MG63 (cell line): ENCODE data around the gene APELA. TPM values are rescaled to one million over a fixed set of nuclear protein-coding genes. Genes with fewer than 3 reads are reported as not detected.
A peak's percentile ranks its signal among the peaks of the same experiment; 100 is the strongest.
"Not testable (repeated sequence)": the region's sequence is repeated elsewhere in the genome, so short reads cannot be mapped to it uniquely, and the experiment has no call there.

Experiments
- DNase-seq: peaks from one replicate; pipeline ENCODE4 v3.0.0-alpha.2; 2020
- H3K27me3 ChIP-seq: fragments of 250-450 bp; sonication (Bioruptor Pico); 2 replicates; pipeline ENCODE4 v1.5.1; 2020; ENCODE audit warnings: mild to moderate bottlenecking, moderate library complexity
- H3K36me3 ChIP-seq: fragments of 250-450 bp; sonication (Bioruptor Pico); 2 replicates; pipeline ENCODE4 v1.5.1; 2020; ENCODE audit warnings: mild to moderate bottlenecking, moderate library complexity
- H3K4me3 ChIP-seq: fragments of 250-450 bp; sonication (Bioruptor Pico); 2 replicates; pipeline ENCODE4 v1.5.1; 2020; ENCODE audit warnings: mild to moderate bottlenecking, moderate library complexity
- H3K9me3 ChIP-seq: fragments of 250-450 bp; sonication (Bioruptor Pico); 2 replicates; pipeline ENCODE4 v1.5.1; 2020; ENCODE audit warnings: mild to moderate bottlenecking, moderate library complexity
- total RNA-seq: library from RNA; depleted of rRNA; stranded (reverse); fragments of >200 nt; shearing (Covaris generic); gene quantifications from 2 replicates; pipeline ENCODE4 v1.2.3, GENCODE V29; 2014; ENCODE audit warnings: low replicate concordance

APELA gene
- total RNA-seq, 1 experiment from 2014 or later = not detected

DNA sequence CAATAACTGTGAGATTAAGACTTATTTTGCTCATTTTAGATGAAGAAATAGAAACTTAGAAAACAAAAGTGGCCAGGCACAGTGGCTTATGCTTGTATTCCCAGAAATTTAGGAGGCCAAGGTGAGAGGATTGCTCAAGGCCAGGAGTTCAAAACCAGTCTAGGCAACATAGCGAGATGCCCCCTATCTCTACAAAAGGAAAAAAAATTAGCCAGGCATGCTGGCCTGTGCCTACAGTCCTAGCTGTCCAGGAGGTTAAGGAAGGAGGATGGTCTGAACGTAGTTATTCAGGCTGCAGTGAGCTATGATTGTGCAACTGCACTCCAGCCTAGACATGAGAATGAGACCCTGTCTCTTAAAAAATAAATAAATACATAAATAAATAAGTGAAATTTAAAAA lies 28.0 kb downstream of the APELA start:
- Histone ChIP-seq H3K36me3 (no peaks in the 10 kb centered on the region), H3K9me3 (no peaks in the 10 kb centered on the region), H3K27me3 (no peaks in the 10 kb centered on the region), H3K4me3 (no peak overlapping the region)
- no peak for DNase-seq

DNA sequence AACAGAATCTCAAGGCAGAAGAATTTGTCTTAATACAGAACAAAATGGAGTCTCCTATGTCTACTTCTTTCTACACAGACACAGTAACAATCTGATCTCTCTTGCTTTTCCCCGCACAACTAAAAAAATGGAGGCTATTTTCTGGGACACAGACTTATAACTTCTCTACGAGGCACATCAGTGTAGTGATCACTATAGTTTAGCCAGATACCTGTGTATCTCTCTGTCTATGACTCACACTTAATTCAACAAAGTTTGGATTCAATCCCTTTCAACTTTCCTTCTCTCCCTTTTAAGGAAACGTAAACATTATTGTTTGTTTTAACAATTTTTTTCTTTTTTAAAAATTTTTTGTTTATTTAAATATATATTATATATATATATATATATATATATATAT lies 29.4 kb downstream of the APELA start:
- Histone ChIP-seq H3K4me3 (no peak overlapping the region), H3K27me3 (no peaks in the 10 kb centered on the region)
- no peak for DNase-seq

DNA sequence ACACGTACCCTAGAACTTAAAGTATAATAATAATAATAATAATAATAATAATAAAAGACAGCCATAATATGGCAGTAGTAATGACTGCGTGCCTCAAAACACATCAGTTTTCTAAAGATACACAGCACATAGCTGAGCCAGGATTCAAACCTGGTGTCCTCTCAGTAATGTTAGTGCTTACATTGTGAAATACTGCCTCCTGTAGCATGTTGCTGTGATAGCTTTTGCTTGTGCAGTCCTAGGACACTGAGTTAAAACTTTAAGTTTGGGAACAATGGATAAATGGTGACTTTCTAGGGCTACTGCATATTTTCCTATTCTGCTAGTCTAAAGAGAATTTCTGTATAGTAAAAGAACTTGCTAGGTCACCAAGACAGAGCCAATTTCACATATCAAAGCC lies 36.5 kb downstream of the APELA start:
- H3K9me3 ChIP-seq, H3K27me3 ChIP-seq, H3K4me3 ChIP-seq, H3K36me3 ChIP-seq, DNase-seq: not testable (repeated sequence)

More for the DNA sequence above, 29.4 kb downstream of the APELA start:
- Histone ChIP-seq H3K9me3 (no peaks in the 10 kb centered on the region), H3K36me3 (no peaks in the 10 kb centered on the region)

DNA sequence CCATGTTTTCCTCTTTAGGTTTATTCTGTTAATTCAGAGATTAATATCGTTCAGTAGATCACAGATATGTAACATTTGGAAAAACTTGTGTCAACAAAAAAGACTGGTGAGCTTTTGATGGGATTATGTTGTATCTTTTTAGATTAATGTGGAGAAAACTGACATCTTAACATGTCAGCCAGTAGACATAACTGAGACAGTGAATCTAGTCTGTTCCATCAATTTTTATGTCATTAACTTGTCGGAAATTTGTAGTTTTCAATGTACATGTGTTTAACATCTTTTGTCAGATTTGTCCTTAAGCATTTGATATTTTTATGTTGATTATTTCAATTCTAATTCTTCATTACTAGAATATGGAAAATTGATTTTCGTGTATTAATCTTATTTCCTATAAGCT lies 42.0 kb downstream of the APELA start:
- H3K4me3 ChIP-seq = no peak overlapping the region
- DNase-seq = no peak

DNA sequence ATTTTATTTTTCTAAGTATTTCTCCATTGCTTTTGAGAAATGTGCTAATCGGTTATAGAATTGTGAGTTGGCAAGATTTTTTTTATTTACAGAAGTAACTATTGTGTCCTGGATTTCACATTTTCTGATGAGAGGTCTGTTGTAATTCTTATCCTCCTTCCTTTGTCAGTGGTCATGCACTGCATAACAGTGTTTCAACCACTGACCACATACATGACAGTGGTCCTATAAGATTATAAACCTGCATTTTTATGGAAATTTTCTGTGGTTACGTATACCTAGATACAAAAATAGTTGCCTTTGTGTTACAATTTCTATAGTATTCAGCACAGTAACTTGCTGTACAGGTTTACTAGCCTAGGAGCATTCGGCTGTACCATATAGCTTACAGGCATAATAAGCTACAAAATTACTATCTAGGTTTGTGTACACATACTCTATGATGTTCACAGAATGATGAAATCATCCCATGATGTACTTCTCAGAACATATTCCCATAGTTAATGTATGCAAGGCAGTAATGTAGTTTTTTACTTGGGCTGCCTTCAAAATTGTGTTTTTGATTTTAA lies 47.8 kb downstream of the APELA start:
- no peaks in the 10 kb centered on the region for H3K27me3 ChIP-seq
- H3K4me3 ChIP-seq = no peak overlapping the region
- DNase-seq = no peak
- no peaks in the 10 kb centered on the region for H3K36me3 ChIP-seq
- H3K9me3 ChIP-seq = peaks cover 11% of the 10 kb centered on the region; the same call in 1 of the 2 replicates

More for the DNA sequence above, 42.0 kb downstream of the APELA start:
- H3K36me3 ChIP-seq = no peaks in the 10 kb centered on the region
- peaks cover 6% of the 10 kb centered on the region; the same call in 1 of the 2 replicates for H3K9me3 ChIP-seq
- H3K27me3 ChIP-seq = no peaks in the 10 kb centered on the region

DNA sequence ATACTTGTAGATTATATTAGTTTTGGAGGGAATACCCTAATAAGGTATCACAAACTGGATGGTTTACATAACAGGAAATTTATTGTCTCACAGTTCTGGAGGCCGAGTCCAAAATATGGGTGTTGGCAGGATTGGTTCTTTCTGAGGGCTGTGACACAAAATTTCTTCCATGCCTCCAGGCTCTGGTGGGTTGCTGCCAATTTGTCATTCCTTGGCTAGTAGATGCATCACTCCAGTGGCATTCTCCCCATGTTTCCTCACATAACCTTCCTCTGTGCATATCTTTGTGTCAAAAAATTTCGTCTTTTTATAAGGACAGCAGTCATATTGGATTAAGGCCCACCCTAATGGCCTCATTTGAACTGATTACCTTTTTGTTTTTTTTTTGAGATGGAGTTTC lies 49.3 kb downstream of the APELA start:
- no peaks in the 10 kb centered on the region for H3K27me3 ChIP-seq
- DNase-seq = peak; percentile 81
- no peak overlapping the region for H3K4me3 ChIP-seq
- H3K36me3 ChIP-seq = no peaks in the 10 kb centered on the region
- peaks cover 11% of the 10 kb centered on the region; the same call in 1 of the 2 replicates for H3K9me3 ChIP-seq

DNA sequence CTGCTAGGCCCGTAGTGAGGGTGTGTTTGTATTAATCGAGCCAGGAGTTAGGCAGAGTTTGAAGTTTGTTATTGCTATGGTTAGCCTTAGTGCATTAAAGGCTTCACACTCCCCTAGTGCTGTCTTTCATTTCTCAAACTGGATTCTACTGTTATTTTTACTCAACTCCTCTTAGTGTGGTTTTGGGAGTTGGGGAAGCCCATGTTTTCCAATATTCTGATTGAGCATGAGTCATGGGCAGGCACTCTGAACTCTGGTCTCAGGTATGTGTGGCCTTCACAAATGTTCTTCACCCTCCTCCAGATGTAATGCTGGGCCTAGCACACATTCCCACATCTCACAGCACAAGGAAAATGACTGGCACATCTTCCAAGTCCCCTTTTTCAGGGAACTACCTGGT lies 50.1 kb downstream of the APELA start:
- not testable (repeated sequence) for H3K4me3 ChIP-seq, H3K36me3 ChIP-seq, H3K27me3 ChIP-seq
- H3K9me3 ChIP-seq = peaks cover 11% of the 10 kb centered on the region; the same call in 1 of the 2 replicates
- peak; percentile 44 for DNase-seq

DNA sequence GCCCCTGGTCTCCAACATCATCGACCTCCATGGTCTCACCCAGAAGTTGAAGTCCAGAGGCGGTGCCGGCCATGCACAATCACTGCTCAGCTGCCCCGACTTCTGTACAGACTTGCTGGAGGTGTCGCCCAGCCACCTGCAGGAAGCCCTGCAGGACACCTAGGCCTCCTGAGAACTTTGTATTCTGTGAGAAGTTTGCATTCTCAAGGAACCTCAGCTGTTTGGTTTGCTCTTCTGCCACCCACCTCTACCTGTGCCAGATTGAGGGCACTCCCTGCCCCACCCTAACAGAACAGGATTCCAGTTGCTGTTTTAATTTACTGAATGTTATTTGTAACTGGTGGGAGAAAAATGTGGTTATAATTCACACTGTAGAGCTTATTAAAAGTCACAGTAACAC lies 53.7 kb downstream of the APELA start:
- no peaks in the 10 kb centered on the region for H3K27me3 ChIP-seq

DNA sequence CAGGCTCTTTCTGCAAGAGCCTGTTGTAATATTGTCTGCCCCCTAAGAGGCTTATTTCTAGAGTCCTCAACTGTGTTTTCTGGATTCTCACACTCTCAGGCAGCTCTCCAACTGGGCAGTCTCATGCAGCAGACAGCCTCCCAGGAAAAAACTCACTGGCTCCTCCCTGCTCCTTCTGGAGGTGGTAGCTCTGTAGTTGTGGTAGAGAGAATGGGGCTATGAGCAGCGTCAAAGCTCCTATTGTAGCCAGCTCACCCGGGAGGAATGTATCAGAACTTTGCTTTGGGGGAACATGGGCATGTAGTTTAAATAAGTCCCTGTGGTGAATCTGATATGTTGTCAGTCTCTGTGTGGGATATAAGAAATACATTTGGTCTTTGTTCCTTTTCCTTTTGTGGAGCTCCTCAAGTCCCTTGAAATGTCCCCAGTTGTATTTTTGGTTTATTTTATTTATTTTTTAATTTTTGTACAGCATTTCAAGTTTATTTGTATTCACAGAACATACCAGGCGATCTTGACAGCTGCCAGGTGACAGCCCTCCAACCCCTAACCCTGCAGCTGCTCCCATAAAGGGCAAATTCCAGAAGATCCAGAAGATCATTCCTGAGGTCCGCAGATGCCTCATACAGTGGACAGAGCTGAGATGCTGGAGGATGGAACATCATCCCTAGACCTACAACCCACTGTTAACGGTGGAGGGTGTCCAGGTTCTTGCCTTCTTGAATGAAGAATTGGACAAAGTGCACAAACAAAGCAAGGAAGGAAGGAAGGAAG lies 54.8 kb downstream of the APELA start:
- Histone ChIP-seq H3K4me3 (no peak overlapping the region), H3K9me3 (no peaks in the 10 kb centered on the region; the same call in 1 of the 2 replicates), H3K36me3 (no peaks in the 10 kb centered on the region), H3K27me3 (no peaks in the 10 kb centered on the region)
- DNase-seq = no peak

More for the DNA sequence above, 53.7 kb downstream of the APELA start:
- no peak overlapping the region for H3K4me3 ChIP-seq
- no peaks in the 10 kb centered on the region for H3K36me3 ChIP-seq
- DNase-seq = no peak
- H3K9me3 ChIP-seq = peaks cover 2% of the 10 kb centered on the region; the same call in 1 of the 2 replicates

DNA sequence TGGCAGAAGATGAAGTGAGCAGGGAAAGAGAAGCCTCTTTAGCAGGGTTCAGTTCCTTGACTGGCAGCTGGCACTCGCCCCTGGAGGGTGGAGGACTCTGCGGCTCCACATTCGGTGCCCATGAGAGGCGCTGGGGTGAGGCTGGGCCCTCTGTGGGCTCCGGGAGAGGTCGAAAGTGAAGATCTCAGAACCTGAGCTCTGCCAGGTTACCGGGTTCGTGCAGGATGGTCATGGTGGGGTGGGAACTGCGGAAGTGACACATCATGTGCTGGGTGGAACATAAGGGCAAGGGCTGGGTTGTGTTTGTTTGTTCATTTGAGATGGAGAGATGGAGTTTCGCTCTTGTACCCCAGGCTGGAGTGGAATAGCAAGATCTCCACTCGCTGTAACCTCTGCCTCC lies 56.3 kb downstream of the APELA start:
- no peaks in the 10 kb centered on the region for H3K27me3 ChIP-seq
- no peaks in the 10 kb centered on the region; the same call in 1 of the 2 replicates for H3K9me3 ChIP-seq
- DNase-seq = no peak
- H3K4me3 ChIP-seq = no peak overlapping the region
- H3K36me3 ChIP-seq = no peaks in the 10 kb centered on the region

DNA sequence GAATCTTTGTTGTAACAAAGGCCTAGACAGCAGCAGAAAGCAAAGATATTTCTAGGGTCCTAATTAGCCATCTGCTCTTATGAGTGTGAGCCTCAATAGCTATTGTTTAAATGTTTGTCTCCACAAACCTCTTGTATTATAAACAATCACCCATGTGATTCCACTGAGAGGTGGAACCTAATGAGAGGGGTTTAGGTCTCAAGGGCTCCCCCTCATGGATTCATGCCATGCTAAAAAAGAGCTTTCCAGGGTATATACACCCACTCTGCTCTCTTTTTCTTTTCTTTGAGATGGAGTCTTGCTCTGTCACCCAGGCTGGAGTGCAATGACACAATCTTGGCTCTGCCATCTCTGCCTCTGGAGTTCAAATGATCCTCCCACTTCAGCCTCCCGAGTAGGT lies 58.4 kb downstream of the APELA start:
- H3K9me3 ChIP-seq = no peaks in the 10 kb centered on the region
- DNase-seq = no peak
- no peaks in the 10 kb centered on the region for H3K27me3 ChIP-seq
- H3K36me3 ChIP-seq = no peaks in the 10 kb centered on the region
- no peak overlapping the region for H3K4me3 ChIP-seq

DNA sequence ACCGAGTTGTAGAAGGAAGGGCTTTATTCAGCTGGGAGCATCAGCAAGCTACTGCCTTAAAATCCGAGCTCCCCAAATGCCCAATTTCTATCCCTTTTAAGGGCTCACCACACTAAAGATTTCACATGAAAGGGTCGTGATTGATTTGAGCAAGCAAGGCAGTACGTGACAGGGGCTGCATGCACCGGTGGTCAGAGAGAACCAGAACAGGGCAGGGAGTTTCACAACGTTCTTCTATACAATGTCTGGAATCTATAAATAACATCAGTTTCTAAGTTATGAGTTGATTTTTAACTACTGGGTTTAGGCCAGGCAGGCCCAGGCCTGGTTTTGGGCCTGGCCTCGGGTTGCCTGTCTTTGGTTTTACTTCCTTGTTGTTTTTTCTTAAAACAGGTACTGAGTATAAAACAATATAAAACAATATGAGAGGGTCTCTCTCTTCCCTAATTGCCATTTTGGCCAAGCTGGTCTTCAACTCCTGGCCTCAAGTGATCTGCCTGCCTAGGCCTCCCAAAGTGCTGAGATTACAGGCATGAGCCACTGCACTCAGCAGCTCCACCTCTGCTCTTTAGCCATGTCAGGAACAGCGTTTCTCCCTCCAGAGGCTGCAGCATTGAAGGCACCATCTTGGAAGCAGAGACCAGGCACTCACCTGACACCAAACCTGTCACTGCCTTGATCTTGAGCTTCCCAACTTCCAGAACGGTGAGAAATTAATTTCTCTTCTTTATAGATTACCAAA lies 59.1 kb downstream of the APELA start:
- not testable (repeated sequence) for H3K27me3 ChIP-seq, H3K36me3 ChIP-seq, H3K9me3 ChIP-seq, H3K4me3 ChIP-seq, DNase-seq

DNA sequence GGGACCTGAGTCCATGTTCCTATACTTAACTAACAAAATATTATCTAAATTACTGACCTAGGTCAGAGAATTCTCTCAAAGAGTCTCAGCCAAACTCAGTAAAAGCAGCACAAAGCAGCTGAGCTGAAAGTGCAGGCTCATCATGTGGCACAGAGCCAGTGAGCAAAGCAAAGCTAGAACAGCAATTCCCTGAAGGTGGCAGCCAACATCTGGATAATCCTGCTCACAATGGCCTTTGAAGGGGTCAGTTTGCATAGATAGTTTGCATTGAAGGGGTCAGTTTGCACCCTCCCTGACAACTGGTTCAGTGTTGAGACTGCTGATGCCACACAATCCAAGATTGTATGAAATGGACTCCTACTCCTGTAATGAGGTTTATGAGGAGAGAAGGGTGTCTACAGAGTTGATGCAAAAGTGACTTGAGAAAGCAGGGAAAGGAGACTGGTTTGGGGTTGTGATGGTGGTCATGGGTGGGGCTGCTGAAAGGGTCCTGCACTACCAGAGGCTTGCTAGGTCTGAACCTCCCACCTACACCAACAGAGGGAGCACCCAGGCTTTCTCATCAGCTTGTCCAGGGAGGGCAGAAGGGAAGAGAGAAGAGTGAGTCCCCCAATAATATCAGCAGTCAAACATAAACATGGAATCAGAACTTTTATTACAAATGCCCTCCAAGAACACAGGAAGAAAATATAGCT lies 60.7 kb downstream of the APELA start:
- Histone ChIP-seq H3K9me3 (no peaks in the 10 kb centered on the region), H3K36me3 (no peaks in the 10 kb centered on the region), H3K27me3 (no peaks in the 10 kb centered on the region), H3K4me3 (no peak overlapping the region)
- peak; percentile 51 for DNase-seq

DNA sequence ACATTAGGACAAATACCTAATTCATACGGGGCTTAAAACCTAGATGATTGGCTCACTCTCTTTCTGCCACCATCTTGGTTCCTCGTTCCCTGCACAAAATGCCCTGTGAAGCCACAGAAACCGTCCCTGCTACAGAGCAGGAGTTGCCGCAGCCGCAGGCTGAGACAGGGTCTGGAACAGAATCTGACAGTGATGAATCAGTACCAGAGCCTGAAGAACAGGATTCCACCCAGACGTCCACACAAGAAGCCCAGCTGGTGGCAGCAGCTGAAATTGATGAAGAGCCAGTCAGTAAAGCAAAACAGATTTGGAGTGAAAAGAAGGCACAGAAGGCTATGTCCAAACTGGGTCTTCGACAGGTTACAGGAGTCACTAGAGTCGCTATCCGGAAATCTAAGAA lies 66.2 kb downstream of the APELA start:
- no peaks in the 10 kb centered on the region for H3K27me3 ChIP-seq
- peak; percentile 25 for DNase-seq
- H3K9me3 ChIP-seq = no peaks in the 10 kb centered on the region

DNA sequence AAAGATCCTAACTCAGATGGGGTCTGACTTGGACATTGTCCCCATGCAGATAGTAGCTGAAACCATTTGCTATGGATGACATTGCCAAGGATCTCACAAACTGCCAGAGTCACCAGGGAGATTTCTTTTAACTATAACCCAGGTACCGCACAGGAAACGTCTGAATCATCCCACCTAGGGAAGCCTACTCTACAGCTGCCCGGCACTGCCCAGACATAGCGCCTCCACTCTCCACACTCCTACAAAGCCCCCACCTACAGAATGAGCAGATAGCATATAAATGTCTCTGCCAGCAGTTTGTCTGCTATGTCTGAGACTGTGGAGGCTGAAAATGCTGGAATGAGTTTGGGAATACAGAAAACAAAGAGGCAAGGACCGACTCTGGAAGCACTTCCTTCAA lies 68.2 kb downstream of the APELA start:
- no peak overlapping the region for H3K4me3 ChIP-seq
- no peaks in the 10 kb centered on the region for H3K9me3 ChIP-seq
- H3K36me3 ChIP-seq = no peaks in the 10 kb centered on the region
- DNase-seq = no peak
- H3K27me3 ChIP-seq = no peaks in the 10 kb centered on the region

More for the DNA sequence above, 66.2 kb downstream of the APELA start:
- Histone ChIP-seq H3K36me3 (no peaks in the 10 kb centered on the region), H3K4me3 (no peak overlapping the region)

DNA sequence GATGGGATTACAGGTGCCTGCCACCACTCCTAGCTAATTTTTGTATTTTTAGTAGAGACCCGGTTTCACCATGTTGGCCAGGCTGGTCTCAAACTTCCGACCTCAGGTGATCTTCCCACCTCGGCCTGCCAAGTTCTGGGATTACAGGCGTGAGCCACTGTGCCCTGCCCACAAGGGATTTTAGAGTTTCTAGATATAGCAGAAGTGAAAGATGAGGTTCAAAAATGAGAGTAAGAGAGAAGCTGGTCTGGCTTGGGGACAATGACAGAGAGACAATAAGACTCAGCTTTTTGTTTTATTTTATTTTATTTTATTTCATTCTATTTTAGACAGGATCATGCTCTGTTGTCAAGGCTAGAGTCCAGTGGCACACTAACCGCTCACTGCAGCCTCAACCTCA lies 69.8 kb downstream of the APELA start:
- Histone ChIP-seq H3K4me3 (no peak overlapping the region), H3K9me3 (no peaks in the 10 kb centered on the region), H3K36me3 (no peaks in the 10 kb centered on the region), H3K27me3 (no peaks in the 10 kb centered on the region)
- DNase-seq = no peak
